Right lobe of liver (tissue), 6 donors: ENCODE data around the gene TMEM127. TPM values are rescaled to one million over a fixed set of nuclear protein-coding genes. Genes with fewer than 3 reads are reported as not detected.
"Not testable (repeated sequence)": the region's sequence is repeated elsewhere in the genome, so short reads cannot be mapped to it uniquely, and the experiment has no call there.

ENCODE experiments used
- ATAC-seq, 4 donors: fragments of 200-7000 bp; cut with Tn5 transposase; one replicate each; pipeline ENCODE4 v1.9.1; 2020; ENCODE audit warnings: mild to moderate bottlenecking in 4 of 4, moderate library complexity in 4 of 4
- DNase-seq, 3 donors: peaks; one replicate each; pipeline ENCODE4 v3.0.0-alpha.2; 2020
- H3K27ac ChIP-seq, 3 donors: fragments of 200-600 bp; one replicate each; pipeline ENCODE4 v1.8.0; 2022
- H3K27me3 ChIP-seq, 2 donors: fragments of 200-600 bp; one replicate each; pipeline ENCODE4 v1.8.0; 2022
- H3K36me3 ChIP-seq, 4 donors: fragments of 200-600 bp; sonication (generic) in 1 of 4; one replicate each; pipeline versions ENCODE4 v1.5.1 to v1.8.0; 2017 to 2022; ENCODE audit warnings: control low read depth in 1 of 4
- H3K4me1 ChIP-seq, 4 donors: fragments of 200-600 bp; sonication (generic) in 1 of 4; one replicate each; pipeline versions ENCODE4 v1.5.1 to v1.8.0; 2017 to 2022; ENCODE audit warnings: control low read depth in 1 of 4
- H3K4me3 ChIP-seq, 3 donors: fragments of 200-600 bp; one replicate each; pipeline ENCODE4 v1.8.0; 2022
- H3K9me3 ChIP-seq, 4 donors: fragments of 200-600 bp; sonication (generic) in 1 of 4; one replicate each; pipeline versions ENCODE4 v1.5.1 to v1.8.0; 2017 to 2022; ENCODE audit warnings: control low read depth in 1 of 4
- CTCF ChIP-seq, 4 donors: fragments of 200-600 bp in 3 of 4; fragments of 450-650 bp in 1 of 4; IDR thresholded peaks; one replicate each; pipeline versions ENCODE4 v1.5.1 to v1.8.0; 2016 to 2022; ENCODE audit warnings: antibody characterized with exemption in 4 of 4, mild to moderate bottlenecking in 2 of 4
- POLR2A ChIP-seq: fragments of 450-650 bp; IDR thresholded peaks from one replicate; pipeline ENCODE4 v1.6.1; 2017; ENCODE audit warnings: antibody characterized with exemption, mild to moderate bottlenecking
- WGBS: methylation state at CpG from one replicate; pipeline ENCODE4 v1.1.6; 2018; ENCODE audit warnings: low coverage, low lambda C conversion rate; ENCODE audit not compliant: insufficient coverage; ENCODE audit errors: missing lambda C conversion rate; 5-methylcytosine and 5-hydroxymethylcytosine counted together
- intact Hi-C, 2 donors: fragments of 100-400 bp; cut with DNase I; formaldehyde crosslinking; loops; one replicate each; pipeline versions ENCODE4 v1.11.2 to v1.14.1; 2022
- total RNA-seq, 6 experiments: library from RNA; depleted of rRNA in 2 of 6; stranded (reverse); fragments of >200 nt in 2 of 6; fragmentation: NEBNext Ultra II Directional in 3 of 6; extraction: Animal tissue kit (Norgen Biotek cat#: 25700) in 3 of 6; gene quantifications; one replicate each; pipeline versions ENCODE4 v1.1.0 to v1.2.4, GENCODE V29; 2016 to 2023
- donor health status: DM: no; HTN: yes; CAD: no.
- donor health status: DM: no; HTN: no; CAD: no.
- donor health status: DM: no; HTN: no; CAD: no.
- donor health status: DM: no; HTN: yes; CAD: no.
- donor health status: DM: no; HTN: yes; CAD: no.

TMEM127 gene
- total RNA-seq, 6 experiments from 2014 or later = 28.3 to 42.6 (median 32.8) TPM

- Histone ChIP-seq H3K4me1 (no peaks in the 10 kb centered on the region), H3K36me3 (no peaks in the 10 kb centered on the region), H3K27me3 (no peaks in the 10 kb centered on the region), H3K4me3 (no peak overlapping the region), H3K9me3 (no peaks in the 10 kb centered on the region), H3K27ac (no peak overlapping the region)
- no peak for DNase-seq
- 78% methylated on average over 5 of the region's 6 CpGs for WGBS
- TF ChIP-seq POLR2A (no peak), CTCF (IDR thresholded peaks at IDR 0.05) (no peak)
- no peak for ATAC-seq
- intact Hi-C loops = no loop called here
Observed at GRCh38 chr2:96233436-96233835, 32.4 kb downstream of the TMEM127 start.

- intact Hi-C loops = no loop called here
- H3K9me3 ChIP-seq = no peaks in the 10 kb centered on the region
- H3K36me3 ChIP-seq = no peaks in the 10 kb centered on the region
- H3K27ac ChIP-seq = no peak overlapping the region
- H3K4me3 ChIP-seq = no peak overlapping the region
- no peaks in the 10 kb centered on the region for H3K27me3 ChIP-seq
- DNase-seq = no peak
- no peak for TF ChIP-seq CTCF (IDR thresholded peaks at IDR 0.05)
- no peak for ATAC-seq
- no peaks in the 10 kb centered on the region for H3K4me1 ChIP-seq
- 100% methylated on average over 3 of the region's 4 CpGs for WGBS
Observed at GRCh38 chr2:96231316-96231715, 34.5 kb downstream of the TMEM127 start.

- Histone ChIP-seq H3K9me3 (no peaks in the 10 kb centered on the region), H3K27me3 (no peaks in the 10 kb centered on the region), H3K4me1 (no peaks in the 10 kb centered on the region), H3K4me3 (no peak overlapping the region), H3K27ac (no peak overlapping the region), H3K36me3 (no peaks in the 10 kb centered on the region)
- intact Hi-C loops = no loop called here
- DNase-seq = no peak
- peak in 2 of 4 donors; percentile 52 to 61 for ATAC-seq
- WGBS = 57% methylated on average over 3 of the region's 3 CpGs
- TF ChIP-seq CTCF (IDR thresholded peaks at IDR 0.05) = no peak
Observed at GRCh38 chr2:96225016-96225533, 40.7 kb downstream of the TMEM127 start.

- WGBS = 75% methylated on average over 1 of the region's 1 CpG
Observed at GRCh38 chr2:96221106-96221505, 44.7 kb downstream of the TMEM127 start.

GRCh38 chr2:96219959-96220358 lies 45.8 kb downstream of the TMEM127 start:
- H3K27ac ChIP-seq, H3K4me3 ChIP-seq, H3K36me3 ChIP-seq, H3K4me1 ChIP-seq, ATAC-seq, H3K27me3 ChIP-seq, H3K9me3 ChIP-seq, intact Hi-C loops, DNase-seq: not testable (repeated sequence)
- 86% methylated on average over 2 of the region's 4 CpGs for WGBS

More at GRCh38 chr2:96221106-96221505, 44.7 kb downstream of the TMEM127 start:
- H3K27me3 ChIP-seq, H3K36me3 ChIP-seq, intact Hi-C loops, ATAC-seq, H3K4me3 ChIP-seq, H3K27ac ChIP-seq, H3K9me3 ChIP-seq, DNase-seq, H3K4me1 ChIP-seq: not testable (repeated sequence)
